Right kidney (tissue), 1 donor: ENCODE measurements around the gene AMHR2.
"Not testable (repeated sequence)": the region's sequence is repeated elsewhere in the genome, so short reads cannot be mapped to it uniquely, and the experiment has no call there.

Experiments used
- DNase-seq: peaks from one replicate; pipeline ENCODE4 v3.0.0-alpha.2; 2016

AMHR2 gene

GRCh38 chr12:53414756-53415417 is 8.8 kb upstream of the AMHR2 start:
- DNase-seq, result no peak

- not testable (repeated sequence) for DNase-seq
These were observed 7.8 kb upstream of the AMHR2 start for GRCh38 chr12:53415752-53416389.

- not testable (repeated sequence) for DNase-seq
These were observed 6.3 kb upstream of the AMHR2 start for GRCh38 chr12:53417291-53417816.

- no peak for DNase-seq
These were observed 5.4 kb upstream of the AMHR2 start for GRCh38 chr12:53418221-53418620.

GRCh38 chr12:53419756-53420155 is 3.9 kb upstream of the AMHR2 start:
- no peak for DNase-seq

- not testable (repeated sequence) for DNase-seq
These were observed 1.4 kb upstream of the AMHR2 start for GRCh38 chr12:53422247-53422646.

- DNase-seq, result no peak
These were observed 1.2 kb downstream of the AMHR2 start for GRCh38 chr12:53424626-53425514.

GRCh38 chr12:53425515-53426150 is 2.0 kb downstream of the AMHR2 start:
- no peak for DNase-seq

- no peak for DNase-seq
These were observed 4.4 kb downstream of the AMHR2 start for GRCh38 chr12:53427905-53428594.

- DNase-seq, result no peak
These were observed 5.1 kb downstream of the AMHR2 start for GRCh38 chr12:53428741-53429140.

GRCh38 chr12:53430116-53430515 is 6.5 kb downstream of the AMHR2 start:
- no peak for DNase-seq

- no peak for DNase-seq
These were observed 7.5 kb downstream of the AMHR2 start for GRCh38 chr12:53431187-53431586.

GRCh38 chr12:53435326-53435725 is 11.7 kb downstream of the AMHR2 start:
- not testable (repeated sequence) for DNase-seq

- DNase-seq, result not testable (repeated sequence)
These were observed 15.9 kb downstream of the AMHR2 start for GRCh38 chr12:53439582-53439981.

- peak; percentile 92 for DNase-seq
These were observed 17.6 kb downstream of the AMHR2 start, which contains the start of gene PRR13 for GRCh38 chr12:53441040-53441833. TSS of gene PRR13 (plus strand) at chr12:53441734. CDS start at chr12:53442715, 981 bp downstream.

- DNase-seq, result no peak
These were observed 20.3 kb downstream of the AMHR2 start for GRCh38 chr12:53443955-53444354.

GRCh38 chr12:53444593-53445325 is 21.1 kb downstream of the AMHR2 start:
- not testable (repeated sequence) for DNase-seq

GRCh38 chr12:53450936-53451335 is 27.3 kb downstream of the AMHR2 start:
- no peak for DNase-seq

GRCh38 chr12:53451661-53452158 is 28.1 kb downstream of the AMHR2 start, which contains the start of gene PCBP2:
TSS of gene PCBP2 (plus strand) at chr12:53452102. CDS start at chr12:53454801, 2,699 bp downstream.
- peak; percentile 85 for DNase-seq
